ENCODE data around the gene FZD1.

DNA sequence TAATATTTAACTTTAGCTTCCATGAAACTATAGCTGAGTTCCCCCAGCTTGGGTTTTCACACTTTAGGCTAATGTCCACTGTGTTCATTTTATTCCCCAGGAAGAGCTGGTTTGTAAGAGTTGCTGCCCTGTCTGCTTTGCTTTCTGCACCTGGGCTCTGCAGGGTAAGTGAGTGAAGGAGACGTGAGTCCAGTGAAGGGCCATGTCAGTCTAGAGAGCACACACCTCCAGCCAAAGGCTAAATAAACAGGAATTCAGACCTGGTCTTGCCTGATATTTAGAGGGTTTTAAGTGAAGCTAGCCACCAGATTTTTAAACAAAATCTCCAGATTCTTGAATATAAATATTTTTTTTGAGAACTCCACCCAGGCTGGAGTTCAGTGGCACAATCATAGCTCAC, 24.5 kb upstream of the FZD1 start:
- TF ChIP-seq, protein P1, sequence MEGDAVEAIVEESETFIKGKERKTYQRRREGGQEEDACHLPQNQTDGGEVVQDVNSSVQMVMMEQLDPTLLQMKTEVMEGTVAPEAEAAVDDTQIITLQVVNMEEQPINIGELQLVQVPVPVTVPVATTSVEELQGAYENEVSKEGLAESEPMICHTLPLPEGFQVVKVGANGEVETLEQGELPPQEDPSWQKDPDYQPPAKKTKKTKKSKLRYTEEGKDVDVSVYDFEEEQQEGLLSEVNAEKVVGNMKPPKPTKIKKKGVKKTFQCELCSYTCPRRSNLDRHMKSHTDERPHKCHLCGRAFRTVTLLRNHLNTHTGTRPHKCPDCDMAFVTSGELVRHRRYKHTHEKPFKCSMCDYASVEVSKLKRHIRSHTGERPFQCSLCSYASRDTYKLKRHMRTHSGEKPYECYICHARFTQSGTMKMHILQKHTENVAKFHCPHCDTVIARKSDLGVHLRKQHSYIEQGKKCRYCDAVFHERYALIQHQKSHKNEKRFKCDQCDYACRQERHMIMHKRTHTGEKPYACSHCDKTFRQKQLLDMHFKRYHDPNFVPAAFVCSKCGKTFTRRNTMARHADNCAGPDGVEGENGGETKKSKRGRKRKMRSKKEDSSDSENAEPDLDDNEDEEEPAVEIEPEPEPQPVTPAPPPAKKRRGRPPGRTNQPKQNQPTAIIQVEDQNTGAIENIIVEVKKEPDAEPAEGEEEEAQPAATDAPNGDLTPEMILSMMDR (IDR thresholded peaks at IDR 0.05), result no peak
- no peak for TF ChIP-seq EZH2phosphoT487 (IDR thresholded peaks at IDR 0.05)

All from neural progenitor cell (in vitro differentiated cells).